NCI-H748 (cell line): ENCODE results near the gene USP31.

Experiments used
- DNase-seq: peaks from one replicate; lab custom pipeline; 2025; ENCODE audit not compliant: unreplicated experiment; lab: John Stamatoyannopoulos, UW

Gene USP31, protein sequence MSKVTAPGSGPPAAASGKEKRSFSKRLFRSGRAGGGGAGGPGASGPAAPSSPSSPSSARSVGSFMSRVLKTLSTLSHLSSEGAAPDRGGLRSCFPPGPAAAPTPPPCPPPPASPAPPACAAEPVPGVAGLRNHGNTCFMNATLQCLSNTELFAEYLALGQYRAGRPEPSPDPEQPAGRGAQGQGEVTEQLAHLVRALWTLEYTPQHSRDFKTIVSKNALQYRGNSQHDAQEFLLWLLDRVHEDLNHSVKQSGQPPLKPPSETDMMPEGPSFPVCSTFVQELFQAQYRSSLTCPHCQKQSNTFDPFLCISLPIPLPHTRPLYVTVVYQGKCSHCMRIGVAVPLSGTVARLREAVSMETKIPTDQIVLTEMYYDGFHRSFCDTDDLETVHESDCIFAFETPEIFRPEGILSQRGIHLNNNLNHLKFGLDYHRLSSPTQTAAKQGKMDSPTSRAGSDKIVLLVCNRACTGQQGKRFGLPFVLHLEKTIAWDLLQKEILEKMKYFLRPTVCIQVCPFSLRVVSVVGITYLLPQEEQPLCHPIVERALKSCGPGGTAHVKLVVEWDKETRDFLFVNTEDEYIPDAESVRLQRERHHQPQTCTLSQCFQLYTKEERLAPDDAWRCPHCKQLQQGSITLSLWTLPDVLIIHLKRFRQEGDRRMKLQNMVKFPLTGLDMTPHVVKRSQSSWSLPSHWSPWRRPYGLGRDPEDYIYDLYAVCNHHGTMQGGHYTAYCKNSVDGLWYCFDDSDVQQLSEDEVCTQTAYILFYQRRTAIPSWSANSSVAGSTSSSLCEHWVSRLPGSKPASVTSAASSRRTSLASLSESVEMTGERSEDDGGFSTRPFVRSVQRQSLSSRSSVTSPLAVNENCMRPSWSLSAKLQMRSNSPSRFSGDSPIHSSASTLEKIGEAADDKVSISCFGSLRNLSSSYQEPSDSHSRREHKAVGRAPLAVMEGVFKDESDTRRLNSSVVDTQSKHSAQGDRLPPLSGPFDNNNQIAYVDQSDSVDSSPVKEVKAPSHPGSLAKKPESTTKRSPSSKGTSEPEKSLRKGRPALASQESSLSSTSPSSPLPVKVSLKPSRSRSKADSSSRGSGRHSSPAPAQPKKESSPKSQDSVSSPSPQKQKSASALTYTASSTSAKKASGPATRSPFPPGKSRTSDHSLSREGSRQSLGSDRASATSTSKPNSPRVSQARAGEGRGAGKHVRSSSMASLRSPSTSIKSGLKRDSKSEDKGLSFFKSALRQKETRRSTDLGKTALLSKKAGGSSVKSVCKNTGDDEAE (N-terminal part only)

DNA sequence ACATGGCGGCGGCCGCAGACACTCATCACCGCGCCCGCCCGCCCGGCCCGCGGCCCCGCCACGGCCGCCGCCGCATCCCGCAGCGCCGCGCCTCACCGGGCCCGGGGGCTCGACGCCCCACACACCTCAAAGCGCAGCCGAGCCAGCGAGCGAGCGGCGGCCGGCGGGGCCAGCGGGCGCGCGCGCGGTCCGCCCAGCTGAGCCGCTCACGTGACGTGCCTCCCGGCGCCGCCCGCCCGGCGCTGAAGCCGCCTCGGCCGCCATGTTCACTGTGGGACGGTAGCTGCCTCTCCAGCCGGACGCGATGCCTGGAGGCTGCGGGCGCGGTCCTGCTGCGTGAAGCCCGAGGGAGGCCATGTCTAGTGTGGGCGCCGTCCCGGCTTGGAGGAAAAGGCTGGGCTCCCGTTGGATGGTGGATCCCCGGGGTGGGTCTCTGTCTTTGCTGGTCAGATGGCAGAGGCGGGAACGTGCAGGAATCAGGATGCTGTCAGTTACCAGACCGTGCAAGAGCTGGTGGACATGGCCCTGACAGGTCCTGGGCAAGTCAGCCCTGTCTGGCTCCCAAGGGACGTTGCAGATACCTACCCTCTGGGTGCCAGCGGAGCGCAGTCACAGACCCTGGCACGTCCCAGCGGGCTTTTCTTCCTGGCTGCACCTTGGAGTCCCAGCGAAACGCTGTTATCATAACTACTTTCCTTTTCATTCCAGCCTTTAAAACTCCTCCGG is at the start of gene USP31:
Gene USP31 (minus strand): TSS at position 186 of the 726 bp plus-strand sequence. CDS start 182 bp downstream, at position 4.
- peak; percentile 96 for DNase-seq

DNA sequence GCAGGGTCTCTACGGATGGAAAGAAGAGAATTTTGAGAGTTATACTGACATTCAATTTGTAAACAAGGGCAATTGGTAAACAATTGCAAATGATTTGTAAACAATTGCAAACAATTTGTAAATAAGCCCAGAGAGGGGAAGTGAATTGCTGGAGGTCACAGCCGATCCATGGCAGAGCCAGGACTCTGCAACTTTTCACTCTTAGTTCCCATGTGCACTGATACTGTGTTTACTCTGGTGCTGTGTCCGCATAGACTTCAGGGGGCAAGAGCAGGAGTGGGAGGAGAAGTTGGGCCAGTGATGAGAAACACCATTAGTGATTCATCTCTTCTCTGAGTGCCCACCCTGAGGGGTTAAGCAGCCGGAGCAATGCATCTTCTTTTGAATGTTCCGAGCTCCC is 47.3 kb upstream of the USP31 start:
- DNase-seq = peak; percentile 4

DNA sequence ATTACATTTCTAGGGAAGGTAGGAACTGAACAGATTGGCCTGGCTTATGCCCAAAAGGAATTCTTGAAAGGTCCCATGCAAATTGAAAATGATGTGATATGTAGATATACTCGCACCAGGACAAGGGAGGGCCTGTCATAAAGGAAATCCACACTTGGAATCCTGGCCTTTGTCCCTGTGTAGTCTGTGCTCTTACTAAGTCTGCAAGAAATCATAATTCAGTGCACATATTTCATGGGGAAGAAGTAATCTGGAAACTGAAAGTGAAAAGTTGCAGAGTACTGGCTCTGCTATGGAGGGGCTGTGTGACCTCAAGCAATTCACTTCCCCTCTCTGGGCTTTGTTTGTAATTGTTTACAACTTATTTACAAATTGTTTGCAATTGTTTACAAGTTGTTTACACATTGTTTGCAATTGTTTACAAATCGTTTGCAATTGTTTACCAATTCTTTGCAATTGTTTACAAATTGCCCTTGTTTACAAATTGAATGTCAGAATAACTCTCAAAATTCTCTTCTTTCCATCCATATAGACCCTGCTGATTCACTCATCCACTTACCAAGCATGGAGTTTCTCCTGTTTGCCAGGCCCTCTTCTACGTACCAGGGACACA is 46.2 kb upstream of the USP31 start:
- DNase-seq = no peak

DNA sequence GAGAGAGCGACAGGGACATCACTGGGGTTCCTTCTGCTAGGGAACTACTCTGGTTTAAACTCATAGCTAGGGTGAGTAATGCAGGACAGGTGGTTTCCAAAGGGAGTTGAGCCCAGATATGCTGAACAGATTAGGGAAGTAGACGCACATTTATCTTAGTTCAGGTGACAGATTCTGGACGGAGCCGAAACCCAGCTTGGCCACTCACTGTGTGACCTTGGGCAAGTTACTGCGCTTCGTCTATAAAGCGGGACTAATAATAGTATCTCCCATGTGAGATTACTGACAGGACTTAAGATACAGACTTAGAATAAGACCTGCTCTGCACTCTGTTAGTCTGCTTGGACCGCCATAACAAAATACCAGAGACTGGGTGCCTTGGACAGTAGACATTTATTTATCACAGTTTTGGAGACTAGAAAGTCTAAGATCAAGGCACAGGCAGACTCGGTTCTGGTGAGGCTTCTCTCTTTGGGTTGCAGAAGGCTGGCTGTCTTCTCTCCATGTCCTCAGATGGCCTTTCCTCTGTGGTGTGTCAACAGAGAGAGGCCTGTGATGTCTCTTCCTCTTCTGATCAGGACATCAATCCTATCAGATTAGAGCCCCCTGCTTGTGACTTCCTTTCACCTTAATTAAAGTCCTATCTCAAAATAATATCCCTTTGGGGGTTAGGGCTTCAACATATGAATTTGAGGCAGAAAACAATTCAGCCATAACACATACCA is 45.4 kb upstream of the USP31 start:
- no peak for DNase-seq

DNA sequence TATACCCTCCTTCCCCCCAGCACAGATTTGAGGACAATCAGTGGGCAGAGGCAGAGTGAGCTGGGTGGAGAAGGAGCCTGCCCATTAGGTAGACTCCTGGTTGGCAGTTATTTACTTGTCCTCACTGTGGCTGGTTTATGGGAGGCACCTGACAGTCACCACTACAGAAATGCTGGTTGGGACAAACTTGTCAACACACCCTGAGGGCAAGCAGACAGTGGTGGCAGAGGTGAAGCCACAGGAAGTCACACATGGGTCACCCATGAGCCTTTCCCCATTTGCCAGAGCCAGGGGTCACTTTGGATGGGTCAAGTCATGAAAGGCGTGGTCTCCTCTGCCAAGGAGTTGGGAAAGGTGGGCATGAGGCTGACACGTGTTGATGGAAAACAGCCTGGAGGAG is 39.7 kb upstream of the USP31 start:
- DNase-seq = no peak

DNA sequence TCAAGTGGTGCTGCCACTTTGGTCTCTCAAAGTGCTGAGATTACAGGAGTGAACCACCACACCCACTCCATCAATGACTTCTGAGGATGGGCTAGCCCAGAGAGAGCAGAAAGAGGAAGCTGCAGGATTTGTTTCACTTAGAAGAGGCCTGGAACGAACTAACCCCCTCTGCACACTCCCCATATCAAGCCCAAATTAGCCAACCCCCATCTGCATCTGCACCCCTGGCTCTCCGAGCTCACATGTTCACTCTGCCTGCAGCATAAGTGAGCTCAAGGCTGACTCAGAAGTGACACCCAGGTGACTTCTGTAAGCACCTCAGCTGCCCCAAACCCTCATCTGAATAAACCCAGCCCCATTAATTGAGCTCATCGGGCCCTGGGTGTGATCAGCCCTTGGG is 38.1 kb upstream of the USP31 start:
- no peak for DNase-seq

DNA sequence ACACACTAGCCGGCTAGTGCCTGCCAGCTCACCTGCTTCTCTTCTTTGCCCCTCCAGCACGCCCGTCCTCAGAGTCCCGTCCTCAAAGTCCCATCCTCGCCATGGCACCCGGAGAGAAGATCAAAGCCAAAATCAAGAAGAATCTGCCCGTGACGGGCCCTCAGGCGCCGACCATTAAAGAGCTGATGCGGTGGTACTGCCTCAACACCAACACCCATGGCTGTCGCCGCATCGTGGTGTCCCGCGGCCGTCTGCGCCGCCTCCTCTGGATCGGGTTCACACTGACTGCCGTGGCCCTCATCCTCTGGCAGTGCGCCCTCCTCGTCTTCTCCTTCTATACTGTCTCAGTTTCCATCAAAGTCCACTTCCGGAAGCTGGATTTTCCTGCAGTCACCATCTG is 36.9 kb upstream of the USP31 start:
- no peak for DNase-seq

DNA sequence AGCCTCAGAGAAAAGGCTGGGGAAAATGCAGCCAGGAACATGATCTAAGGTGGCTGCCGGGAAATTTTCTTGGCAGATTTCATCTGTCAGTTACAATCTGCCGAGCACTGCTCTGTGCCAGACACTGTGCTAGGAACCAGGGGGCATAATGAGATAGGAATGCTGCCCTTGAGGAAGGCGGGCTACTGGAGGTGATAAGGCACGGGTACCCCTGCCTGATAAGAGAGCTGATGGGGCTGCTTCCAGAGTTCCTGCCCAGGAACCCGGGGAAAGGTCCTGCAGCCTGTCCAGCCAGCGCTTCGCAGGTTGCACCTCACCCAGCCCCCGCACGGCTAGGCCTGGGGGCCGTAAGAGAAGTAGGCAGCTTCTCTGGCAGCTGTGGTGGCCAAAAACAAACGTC is 36.4 kb upstream of the USP31 start:
- no peak for DNase-seq

DNA sequence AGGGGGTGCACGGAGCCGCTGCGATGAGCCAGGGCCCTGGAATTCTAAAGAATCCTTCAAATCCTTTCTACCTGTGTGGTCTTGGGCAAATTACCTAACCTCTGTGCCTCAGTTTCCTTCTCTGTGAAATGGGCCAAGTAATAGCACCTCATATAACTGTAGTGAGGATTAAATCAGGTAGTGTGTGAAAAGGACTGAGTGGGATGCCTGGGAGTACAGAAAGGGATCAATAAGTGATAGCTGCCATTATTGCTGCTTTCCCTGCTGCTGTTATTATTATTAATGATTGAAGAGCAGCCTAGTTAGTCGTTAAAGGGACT is 34.3 kb upstream of the USP31 start:
- DNase-seq = no peak

DNA sequence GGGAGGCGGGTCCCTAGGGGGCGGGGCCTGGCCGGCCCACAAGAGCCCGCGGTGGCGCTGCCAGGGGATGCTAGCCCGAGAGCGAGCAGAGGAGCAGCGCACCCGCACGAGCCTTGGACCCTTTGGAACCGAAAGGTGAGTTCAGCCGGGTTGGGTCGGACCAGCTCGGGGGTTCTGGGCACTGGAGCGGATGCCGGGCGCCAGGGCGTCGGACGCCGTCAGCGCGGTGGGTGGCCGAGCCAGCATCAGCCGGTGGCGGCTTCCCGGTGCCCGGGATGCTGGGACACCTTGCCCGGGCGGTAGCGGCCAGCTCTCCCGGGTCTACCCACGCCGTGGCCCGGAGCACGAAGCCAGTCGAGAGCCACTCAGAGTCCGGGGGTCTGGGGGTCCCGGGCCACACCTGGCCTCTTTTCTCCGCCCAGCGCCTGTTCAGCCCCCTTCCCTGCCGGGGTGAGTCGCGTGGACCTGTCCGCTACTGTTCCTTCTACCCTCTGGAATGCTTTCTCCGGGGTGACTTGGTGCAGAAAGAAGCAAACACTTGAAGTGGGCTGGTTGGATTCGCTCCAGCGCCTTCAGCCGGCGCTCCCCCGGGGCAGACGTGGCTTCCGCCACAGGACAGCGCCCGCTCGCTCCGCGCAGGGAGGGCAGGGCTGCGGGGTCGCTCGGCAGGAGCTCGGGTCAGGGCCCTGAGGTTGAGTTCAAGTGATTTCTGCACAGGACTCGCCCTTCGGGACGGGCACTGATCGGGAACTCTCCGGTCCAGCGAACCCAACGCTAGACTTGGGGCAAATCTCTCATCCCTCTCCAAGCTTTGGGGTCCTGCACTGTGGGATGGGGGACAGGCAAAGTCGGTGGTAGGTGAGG is 33.7 kb upstream of the USP31 start, which contains the start of gene SCNN1G:
Gene SCNN1G (plus strand): TSS at position 67 of the 864 bp plus-strand sequence. CDS start 3,527 bp downstream, outside the sequence.
- peak; percentile 44 for DNase-seq

DNA sequence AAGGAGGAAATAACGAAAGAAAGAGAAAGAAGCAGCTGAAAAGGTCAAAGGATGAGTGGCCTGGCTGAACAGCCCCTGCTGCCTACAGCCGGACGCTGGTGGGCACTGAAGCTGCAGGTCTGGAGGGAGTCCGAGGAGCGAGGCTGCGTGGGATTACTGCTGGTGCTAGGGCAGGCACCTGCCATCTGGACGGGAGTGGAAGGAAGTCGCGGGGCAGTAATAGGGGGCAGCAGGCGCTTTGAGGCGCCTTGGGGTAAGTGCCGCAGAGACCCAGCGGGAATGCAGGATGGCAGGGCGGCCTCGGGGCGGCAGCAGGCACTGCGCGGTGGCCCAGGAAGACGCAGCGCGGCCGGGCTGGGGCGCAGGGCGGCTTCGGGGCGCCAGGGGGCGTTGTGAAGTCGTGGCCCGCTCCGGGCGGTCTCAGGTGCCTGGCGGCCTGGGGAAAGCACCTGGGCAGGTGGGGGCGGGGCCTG is 33.0 kb upstream of the USP31 start:
- DNase-seq = peak; percentile 82

DNA sequence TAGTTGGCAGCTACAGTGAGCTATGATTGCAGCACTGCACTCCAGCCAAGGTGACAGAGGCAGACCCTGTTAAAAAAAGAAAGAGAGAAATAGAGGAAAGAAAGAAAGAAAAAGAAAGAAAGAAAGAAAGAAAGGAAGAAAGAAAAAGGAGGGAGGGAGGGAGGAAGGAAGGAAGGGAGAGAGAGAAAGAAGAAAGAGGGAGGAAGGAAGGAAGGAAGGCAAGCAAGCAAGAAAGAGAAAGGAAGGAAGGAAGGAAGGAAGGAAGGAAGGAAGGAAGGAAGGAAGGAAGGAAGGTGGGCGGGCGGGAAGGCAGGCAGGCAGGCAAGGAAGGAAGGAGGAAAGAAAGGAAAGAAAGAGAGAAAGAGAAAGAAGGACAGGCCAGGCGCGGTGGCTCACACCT is 32.3 kb upstream of the USP31 start:
- DNase-seq = no peak

DNA sequence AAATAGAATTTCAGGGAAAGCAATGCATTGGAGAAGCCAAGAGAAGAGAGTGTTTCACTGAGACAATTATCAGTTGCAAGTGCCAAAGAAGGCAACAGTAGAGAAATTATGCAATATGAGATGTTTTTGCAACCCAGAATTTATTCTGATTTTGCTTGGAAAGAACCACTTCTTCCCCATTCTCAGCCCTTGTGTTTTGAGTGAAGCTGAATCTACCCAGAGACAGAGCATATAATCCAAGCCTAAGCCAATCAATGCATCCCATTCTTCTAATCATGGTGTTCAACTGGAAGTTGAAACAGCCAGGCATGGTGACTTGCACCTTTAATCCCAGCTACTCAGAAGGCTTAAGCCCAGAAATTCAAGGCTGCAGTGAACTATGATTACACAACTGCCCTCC is 26.4 kb upstream of the USP31 start:
- no peak for DNase-seq

DNA sequence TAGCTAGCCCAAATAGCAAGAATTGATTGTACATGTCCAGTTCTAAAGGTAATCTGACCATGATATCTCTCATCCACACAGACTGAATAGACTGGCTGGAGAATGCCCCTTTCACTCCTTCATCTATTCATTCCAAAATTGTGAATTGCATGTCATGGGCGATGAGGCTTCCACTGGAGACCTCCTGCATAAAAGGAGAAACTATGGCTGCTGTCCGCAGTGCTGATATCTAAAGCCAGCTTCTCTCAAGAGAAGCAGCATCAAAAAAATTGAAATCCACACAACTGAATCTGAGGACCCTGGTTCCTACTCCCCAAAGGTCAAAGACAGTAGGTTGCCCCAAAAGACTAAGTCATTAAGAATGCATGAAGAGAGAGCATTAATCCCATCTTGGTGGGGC is 25.4 kb upstream of the USP31 start:
- DNase-seq = no peak

DNA sequence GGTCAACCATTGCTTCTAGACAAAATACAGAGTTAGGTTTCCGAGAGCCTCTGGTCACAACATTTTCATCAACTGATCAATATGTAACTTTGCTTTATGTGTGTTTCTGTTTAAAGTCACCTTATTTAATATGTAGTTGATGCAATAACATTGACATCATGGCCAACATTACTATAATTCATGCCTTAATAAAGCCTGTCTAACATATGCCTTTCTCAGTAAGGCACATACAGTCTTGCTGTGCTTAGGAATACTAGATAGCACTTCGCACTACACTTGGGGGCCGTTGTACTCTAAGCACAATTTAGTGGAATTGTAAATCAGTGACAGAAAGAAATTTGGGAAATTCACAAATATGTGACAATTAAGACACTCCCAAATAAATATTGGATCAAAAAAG is 23.7 kb upstream of the USP31 start:
- no peak for DNase-seq

DNA sequence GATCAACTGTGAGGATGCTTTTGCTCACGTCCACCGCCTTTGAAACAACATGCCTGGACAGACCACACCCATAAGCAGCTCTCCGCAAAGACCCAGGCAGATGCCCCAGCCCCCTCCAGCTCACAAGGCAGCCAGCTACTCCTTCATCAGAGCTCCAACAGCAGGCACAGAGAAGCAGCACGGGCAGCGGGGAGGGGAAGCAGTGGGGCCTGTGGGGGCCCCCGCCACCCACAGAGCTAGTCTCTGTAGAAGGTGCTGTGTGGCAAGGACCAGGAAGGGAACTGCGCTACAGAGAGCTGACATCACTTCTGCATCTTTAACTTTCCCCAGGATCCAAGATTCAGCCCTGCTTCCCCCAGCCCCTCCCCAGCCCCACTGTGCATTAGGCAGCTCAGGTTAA is 23.3 kb upstream of the USP31 start:
- no peak for DNase-seq

DNA sequence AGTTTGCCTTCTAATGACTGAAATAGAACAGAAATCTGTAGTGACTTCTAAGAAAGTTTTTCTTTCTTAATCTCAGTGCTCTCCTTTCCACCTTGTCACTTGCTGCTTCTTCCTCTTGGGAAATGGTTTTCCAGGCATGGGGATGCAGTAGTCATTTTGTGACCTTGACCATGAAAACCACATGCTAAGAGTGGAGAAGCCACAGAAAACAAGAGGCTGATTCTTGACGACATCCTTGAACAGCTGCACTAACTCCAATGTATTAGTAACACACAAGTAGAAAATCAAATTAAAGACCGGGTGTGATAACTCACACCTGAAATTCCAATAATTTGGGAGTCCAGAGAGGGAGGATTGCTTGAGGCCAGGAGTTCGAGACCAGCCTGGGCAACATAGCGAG is 15.5 kb upstream of the USP31 start:
- no peak for DNase-seq

DNA sequence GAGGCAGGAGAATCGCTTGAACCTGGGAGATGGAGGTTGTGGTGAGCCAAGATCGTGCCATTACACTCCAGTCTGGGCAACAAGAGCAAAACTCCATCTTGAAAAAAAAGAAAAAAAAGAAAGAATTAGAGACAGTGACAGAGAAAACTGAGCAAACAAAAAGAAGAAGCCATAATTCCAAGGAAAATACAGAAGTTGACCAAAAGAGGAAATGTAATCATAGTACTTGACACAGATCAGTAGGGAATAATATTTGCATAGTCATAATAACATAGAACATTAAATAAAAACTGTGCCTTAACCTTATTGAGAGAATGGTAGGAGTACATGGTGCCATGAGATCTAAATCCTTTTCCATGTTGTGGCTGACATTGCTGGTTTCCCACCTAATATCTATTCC is 14.7 kb upstream of the USP31 start:
- DNase-seq = no peak

DNA sequence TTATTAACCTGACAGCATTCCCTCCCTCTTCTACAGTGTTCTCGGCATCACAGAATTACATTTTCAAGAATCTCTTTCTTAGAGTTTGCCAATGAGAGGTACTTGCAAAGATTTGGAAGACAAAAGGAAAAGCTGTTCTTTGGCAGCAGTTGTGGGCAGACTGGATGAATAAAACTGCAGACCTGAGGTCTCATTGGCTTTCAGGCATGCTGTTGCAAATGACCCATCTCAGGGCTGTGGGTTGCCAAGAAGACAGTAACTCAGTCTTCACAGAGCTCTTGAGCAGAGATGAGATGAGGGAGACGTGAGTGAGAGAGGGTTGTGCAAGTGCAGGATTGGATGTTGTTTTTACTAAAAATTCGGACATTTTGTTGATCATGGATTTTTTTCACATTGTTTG is 11.3 kb upstream of the USP31 start:
- DNase-seq = no peak
